NCI-H1694 treated with DMSO at 0.1 percent for 48 hours (cell line): ENCODE data around the gene P4HTM.
"Not testable (repeated sequence)": the region's sequence is repeated elsewhere in the genome, so short reads cannot be mapped to it uniquely, and the experiment has no call there.

Experiments
- DNase-seq: peaks from one replicate; lab custom pipeline; 2025; lab: John Stamatoyannopoulos, UW

P4HTM gene

DNA sequence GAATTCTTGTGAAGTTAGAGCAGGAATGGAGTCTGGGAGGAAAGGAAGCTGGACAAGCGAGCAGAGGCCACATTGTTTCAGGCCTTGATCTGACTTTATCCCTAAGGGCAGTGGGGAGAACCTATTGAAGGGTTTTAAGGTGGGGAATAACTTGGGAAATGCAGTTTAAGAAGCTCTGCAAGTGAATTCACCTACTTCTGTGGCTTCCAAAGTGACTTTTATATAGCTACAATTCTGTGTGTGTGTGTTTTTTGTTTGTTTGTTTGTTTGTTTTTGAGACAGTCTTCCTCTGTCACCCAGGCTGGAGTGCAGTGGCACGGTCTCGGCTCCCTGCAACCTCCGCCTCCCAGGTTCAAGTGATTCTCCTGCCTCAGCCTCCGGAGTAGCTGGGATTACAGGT lies 18.6 kb downstream of the P4HTM start:
- not testable (repeated sequence) for DNase-seq

DNA sequence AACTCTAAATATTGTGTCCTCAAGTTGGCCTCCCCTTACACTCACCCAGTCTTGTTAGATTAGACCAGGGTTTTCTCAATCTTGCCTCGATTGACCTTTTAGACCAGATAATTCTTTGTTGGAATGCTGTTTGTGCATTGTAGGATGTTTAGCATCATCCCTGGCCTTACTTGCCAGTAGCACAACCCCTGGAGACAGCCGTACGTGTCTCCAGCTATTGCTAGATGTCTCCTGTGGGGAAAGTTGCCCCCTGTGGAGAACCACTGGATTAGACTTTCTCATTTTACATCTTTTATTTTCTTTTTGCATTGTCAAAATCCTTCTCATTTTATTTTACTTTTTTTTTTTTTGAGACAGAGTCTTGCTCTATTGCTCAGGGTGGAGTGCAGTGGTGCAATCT lies 19.4 kb downstream of the P4HTM start:
- DNase-seq = no peak

DNA sequence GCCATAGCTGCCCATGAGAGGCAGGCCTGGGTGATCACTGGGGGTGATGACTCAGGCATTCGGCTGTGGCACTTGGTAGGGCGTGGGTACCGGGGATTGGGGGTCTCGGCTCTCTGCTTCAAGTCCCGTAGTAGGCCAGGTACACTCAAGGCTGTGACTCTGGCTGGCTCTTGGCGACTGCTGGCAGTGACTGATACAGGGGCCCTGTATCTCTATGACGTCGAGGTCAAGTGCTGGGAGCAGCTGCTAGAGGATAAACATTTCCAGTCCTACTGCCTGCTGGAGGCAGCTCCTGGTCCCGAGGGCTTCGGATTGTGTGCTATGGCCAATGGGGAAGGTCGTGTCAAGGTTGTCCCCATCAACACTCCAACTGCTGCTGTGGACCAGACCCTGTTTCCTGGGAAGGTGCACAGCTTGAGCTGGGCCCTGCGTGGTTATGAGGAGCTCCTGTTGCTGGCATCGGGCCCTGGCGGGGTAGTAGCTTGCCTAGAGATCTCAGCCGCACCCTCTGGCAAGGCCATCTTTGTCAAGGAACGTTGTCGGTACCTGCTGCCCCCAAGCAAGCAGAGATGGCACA lies 22.5 kb downstream of the P4HTM start:
- DNase-seq = no peak

DNA sequence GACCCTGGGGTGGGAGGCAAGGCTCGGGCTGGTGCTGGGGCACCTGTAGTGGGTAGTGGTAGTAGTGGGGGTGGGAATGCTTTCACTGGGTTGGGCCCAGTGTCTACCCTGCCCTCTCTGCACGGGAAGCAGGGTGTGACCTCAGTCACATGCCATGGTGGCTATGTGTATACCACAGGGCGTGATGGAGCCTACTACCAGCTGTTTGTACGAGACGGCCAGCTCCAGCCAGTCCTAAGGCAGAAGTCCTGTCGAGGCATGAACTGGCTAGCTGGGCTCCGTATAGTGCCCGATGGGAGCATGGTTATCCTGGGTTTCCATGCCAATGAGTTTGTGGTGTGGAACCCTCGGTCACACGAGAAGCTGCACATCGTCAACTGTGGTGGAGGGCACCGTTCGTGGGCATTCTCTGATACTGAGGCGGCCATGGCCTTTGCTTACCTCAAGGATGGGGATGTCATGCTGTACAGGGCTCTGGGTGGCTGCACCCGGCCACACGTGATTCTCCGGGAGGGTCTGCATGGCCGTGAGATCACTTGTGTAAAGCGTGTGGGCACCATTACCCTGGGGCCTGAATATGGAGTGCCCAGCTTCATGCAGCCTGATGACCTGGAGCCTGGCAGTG lies 23.2 kb downstream of the P4HTM start:
- no peak for DNase-seq

- no peak for DNase-seq
Measured at GRCh38 chr3:49013738-49014660, 24.0 kb downstream of the P4HTM start.

- no peak for DNase-seq
Measured at GRCh38 chr3:49015072-49015471, 25.0 kb downstream of the P4HTM start.

- no peak for DNase-seq
Measured at GRCh38 chr3:49015765-49016164, 25.7 kb downstream of the P4HTM start.

- DNase-seq = no peak
Measured at GRCh38 chr3:49016414-49017228, 26.6 kb downstream of the P4HTM start.

GRCh38 chr3:49017229-49017970 lies 27.4 kb downstream of the P4HTM start:
- no peak for DNase-seq

- no peak for DNase-seq
Measured at GRCh38 chr3:49017971-49018706, 28.1 kb downstream of the P4HTM start, which contains the start of gene DALRD3. Gene DALRD3 (minus strand): TSS chr3:49018580. CDS start chr3:49018564, 16 bp downstream.

DNA sequence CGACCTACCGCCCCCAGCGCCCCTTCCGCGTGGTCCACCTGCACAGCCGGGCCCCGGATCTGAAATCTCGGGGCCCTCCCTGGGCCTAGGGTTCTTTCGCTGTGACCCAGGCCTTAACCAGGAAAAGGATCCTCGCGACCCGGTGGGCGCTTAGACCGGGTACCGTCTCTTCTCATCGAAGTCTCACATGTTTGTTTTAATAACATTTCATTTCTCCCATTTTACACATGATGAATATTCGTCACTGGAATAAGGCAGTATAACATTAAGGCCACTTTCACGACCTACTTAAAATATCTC lies 28.6 kb downstream of the P4HTM start:
- DNase-seq = no peak

DNA sequence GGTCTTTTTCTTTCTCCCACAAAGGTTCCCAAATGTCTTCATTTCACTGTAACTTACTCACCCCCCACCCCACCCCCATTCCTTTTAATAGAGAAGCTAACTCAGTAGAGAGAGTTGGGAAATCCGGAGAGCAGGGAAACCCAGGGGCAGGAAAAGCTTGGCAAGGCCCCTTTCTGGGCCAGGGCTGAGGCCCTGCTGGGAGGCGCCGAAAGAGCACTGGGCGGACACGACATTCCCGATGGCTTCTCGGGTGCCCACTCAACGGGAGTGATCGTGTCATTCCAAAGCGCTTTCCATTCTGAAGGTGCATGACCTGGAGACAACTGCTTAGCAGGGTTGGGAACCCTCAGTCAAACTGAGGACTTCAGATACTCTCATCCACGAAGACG lies 29.9 kb downstream of the P4HTM start:
- DNase-seq = no peak

GRCh38 chr3:49020330-49021212 lies 30.5 kb downstream of the P4HTM start:
- no peak for DNase-seq

DNA sequence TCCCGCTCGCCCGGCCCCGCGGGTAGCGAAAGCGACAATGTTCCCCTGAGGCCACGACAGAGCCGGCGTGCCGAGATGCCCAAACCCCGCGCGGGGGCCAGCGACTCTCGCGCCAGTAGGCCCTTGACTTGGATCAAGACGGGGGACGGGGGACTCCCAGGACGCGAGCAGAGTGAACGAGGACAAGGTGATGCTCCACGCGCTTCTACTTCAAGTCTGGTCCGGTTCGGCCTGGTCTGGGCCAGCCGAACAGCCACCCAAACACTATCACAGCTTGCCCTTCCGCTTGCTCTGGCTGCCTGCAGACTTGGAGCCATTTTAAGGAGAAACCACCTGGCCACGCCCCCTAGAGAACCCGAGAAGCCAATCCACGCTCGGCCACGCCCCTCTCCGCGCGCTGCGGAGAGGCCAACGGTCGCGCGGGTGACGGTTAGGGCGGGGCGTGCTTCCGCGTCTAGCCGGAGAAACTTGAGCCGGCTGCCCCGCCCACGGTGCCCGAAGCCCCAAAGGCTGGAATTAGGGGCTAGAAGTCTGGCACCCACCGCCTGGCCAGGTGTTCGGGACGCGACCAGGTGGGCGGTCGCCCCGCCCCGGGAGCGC lies 31.3 kb downstream of the P4HTM start:
- peak; percentile 66 for DNase-seq

GRCh38 chr3:49021813-49022687 lies 32.0 kb downstream of the P4HTM start, which contains the start of gene NDUFAF3:
Gene NDUFAF3 (plus strand): TSS chr3:49022121. CDS start chr3:49022145, 24 bp downstream.
- DNase-seq = peak; percentile 36

DNA sequence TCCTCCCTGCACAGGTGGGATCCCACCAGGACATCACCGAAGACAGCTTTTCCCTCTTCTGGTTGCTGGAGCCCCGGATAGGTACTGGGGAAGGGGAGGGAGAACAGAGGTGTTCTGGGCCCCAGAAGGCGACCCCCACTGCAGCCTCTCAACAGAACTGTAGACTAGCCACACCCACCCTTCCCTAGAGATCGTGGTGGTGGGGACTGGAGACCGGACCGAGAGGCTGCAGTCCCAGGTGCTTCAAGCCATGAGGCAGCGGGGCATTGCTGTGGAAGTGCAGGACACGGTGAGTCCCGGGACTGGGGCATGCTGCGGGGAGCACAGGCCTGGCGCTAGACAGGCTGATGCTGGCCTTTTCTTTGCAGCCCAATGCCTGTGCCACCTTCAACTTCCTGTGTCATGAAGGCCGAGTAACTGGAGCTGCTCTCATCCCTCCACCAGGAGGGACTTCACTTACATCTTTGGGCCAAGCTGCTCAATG lies 32.7 kb downstream of the P4HTM start:
- no peak for DNase-seq

- DNase-seq = no peak
Measured at GRCh38 chr3:49023775-49024174, 33.7 kb downstream of the P4HTM start.

GRCh38 chr3:49024449-49024848 lies 34.4 kb downstream of the P4HTM start:
- no peak for DNase-seq
